K562 treated with DMSO at 1 percent for 48 hours (cell line): ENCODE results near the gene CNKSR3. TPM values are rescaled to one million over a fixed set of nuclear protein-coding genes. Genes with fewer than 3 reads are reported as not detected.

Experiments
- total RNA-seq: library from RNA; unstranded; fragments of 300-600 nt; gene quantifications from 2 replicates; pipeline ENCODE4 v1.2.3, GENCODE V29; 2022; ENCODE audit warnings: low replicate concordance; ENCODE audit errors: extremely low read depth

The CNKSR3 gene
- total RNA-seq, result not detected in 2 replicates

GRCh38 chr6:154510144-154510905 lies at the start of gene CNKSR3:
Gene CNKSR3 (minus strand): TSS chr6:154510685. CDS start chr6:154510114, 571 bp downstream.

GRCh38 chr6:154356690-154357089 lies 153.8 kb downstream of the CNKSR3 start, which contains the start of gene IPCEF1:
Gene IPCEF1 (minus strand): TSS chr6:154356803. CDS start chr6:154265947, 90,856 bp downstream.

Other genes with a start within 250 kb of the CNKSR3 start
- gene IPCEF1, start 153.9 kb downstream of the CNKSR3 start, total RNA-seq, result not detected in 2 replicates
- gene SCAF8, start 222.7 kb upstream of the CNKSR3 start, total RNA-seq, result not detected in 2 replicates